Measurements from ENCODE around the gene ANKS1B.

GRCh38 chr12:99974146-99974545 lies 10.6 kb downstream of the ANKS1B start:
- TF ChIP-seq, protein P1, sequence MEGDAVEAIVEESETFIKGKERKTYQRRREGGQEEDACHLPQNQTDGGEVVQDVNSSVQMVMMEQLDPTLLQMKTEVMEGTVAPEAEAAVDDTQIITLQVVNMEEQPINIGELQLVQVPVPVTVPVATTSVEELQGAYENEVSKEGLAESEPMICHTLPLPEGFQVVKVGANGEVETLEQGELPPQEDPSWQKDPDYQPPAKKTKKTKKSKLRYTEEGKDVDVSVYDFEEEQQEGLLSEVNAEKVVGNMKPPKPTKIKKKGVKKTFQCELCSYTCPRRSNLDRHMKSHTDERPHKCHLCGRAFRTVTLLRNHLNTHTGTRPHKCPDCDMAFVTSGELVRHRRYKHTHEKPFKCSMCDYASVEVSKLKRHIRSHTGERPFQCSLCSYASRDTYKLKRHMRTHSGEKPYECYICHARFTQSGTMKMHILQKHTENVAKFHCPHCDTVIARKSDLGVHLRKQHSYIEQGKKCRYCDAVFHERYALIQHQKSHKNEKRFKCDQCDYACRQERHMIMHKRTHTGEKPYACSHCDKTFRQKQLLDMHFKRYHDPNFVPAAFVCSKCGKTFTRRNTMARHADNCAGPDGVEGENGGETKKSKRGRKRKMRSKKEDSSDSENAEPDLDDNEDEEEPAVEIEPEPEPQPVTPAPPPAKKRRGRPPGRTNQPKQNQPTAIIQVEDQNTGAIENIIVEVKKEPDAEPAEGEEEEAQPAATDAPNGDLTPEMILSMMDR (IDR thresholded peaks at IDR 0.05) = no peak
- TF ChIP-seq POLR2AphosphoS5 (IDR thresholded peaks at IDR 0.05) = no peak
